Endodermal cell (in vitro differentiated cells): ENCODE results near the gene STX18. TPM values are rescaled to one million over a fixed set of nuclear protein-coding genes. Genes with fewer than 3 reads are reported as not detected.
"Not testable (repeated sequence)": the region's sequence is repeated elsewhere in the genome, so short reads cannot be mapped to it uniquely, and the experiment has no call there.

Source experiments
- DNase-seq: peaks from one replicate; pipeline ENCODE4 v3.0.0-alpha.2; 2017
- H3K27ac ChIP-seq: 2 replicates; pipeline ENCODE4 v1.5.1; 2013; ENCODE audit warnings: mild to moderate bottlenecking, low read depth, low read length, moderate library complexity
- H3K27me3 ChIP-seq: 2 replicates; pipeline ENCODE4 v1.6.1; 2013; ENCODE audit warnings: mild to moderate bottlenecking, low read length, moderate library complexity; ENCODE audit not compliant: insufficient read depth, control insufficient read depth, poor library complexity, severe bottlenecking
- H3K36me3 ChIP-seq: 2 replicates; pipeline ENCODE4 v1.7.0; 2013; ENCODE audit warnings: mild to moderate bottlenecking, low read length, moderate library complexity; ENCODE audit not compliant: control insufficient read depth, insufficient read depth
- H3K4me1 ChIP-seq: one replicate; pipeline ENCODE4 v1.7.0; 2013; ENCODE audit warnings: low read length; ENCODE audit not compliant: control insufficient read depth, insufficient read depth
- H3K4me3 ChIP-seq: 2 replicates; pipeline ENCODE4 v1.5.1; 2013; ENCODE audit warnings: mild to moderate bottlenecking, low read length, moderate library complexity
- H3K9ac ChIP-seq: 2 replicates; pipeline ENCODE4 v1.6.1; 2013; ENCODE audit warnings: mild to moderate bottlenecking, low read length, moderate library complexity; ENCODE audit not compliant: poor library complexity, severe bottlenecking; ENCODE audit errors: extremely low read depth
- H3K9me3 ChIP-seq: 2 replicates; pipeline ENCODE4 v1.6.1; 2013; ENCODE audit warnings: mild to moderate bottlenecking, low read length, moderate library complexity; ENCODE audit not compliant: control insufficient read depth
- H3K27ac Mint-ChIP-seq: 2 replicates; pipeline ENCODE4 v1.8.0; 2020; ENCODE audit warnings: mixed read lengths
- H3K27me3 Mint-ChIP-seq: 2 replicates; pipeline ENCODE4 v1.8.0; 2021; ENCODE audit warnings: mild to moderate bottlenecking, mixed read lengths; ENCODE audit not compliant: insufficient read depth
- H3K36me3 Mint-ChIP-seq: 2 replicates; pipeline ENCODE4 v1.8.0; 2020; ENCODE audit warnings: low read depth, mixed read lengths
- H3K4me1 Mint-ChIP-seq: 2 replicates; pipeline ENCODE4 v1.8.0; 2020; ENCODE audit warnings: mixed read lengths
- H3K4me3 Mint-ChIP-seq: 2 replicates; pipeline ENCODE4 v1.8.0; 2020; ENCODE audit warnings: mild to moderate bottlenecking, moderate library complexity, mixed read lengths
- H3K9me3 Mint-ChIP-seq: 2 replicates; pipeline ENCODE4 v1.8.0; 2020; ENCODE audit warnings: mild to moderate bottlenecking, mixed read lengths
- WGBS, 2 experiments: methylation state at CpG; one replicate each; pipeline versions ENCODE4 v1.1.5 to v1.1.7; 2013; ENCODE audit warnings: missing lambda C conversion rate in 2 of 2, mixed read lengths in 1 of 2; ENCODE audit not compliant: insufficient coverage in 1 of 2, insufficient read length in 1 of 2; 5-methylcytosine and 5-hydroxymethylcytosine counted together
- total RNA-seq, 2 donors: library from RNA; stranded (reverse); fragmentation: NEBNext Ultra II Directional in 1 of 2; extraction: Animal tissue kit (Norgen Biotek cat#: 25700) in 1 of 2; gene quantifications; 2 replicates in 1 of 2; 3 replicates in 1 of 2; pipeline ENCODE4 v1.2.1, GENCODE V29; 2021
- TF ChIP-seq, protein P1 (sequence below): fragments of 200-600 bp; sonication (generic); conservative IDR thresholded peaks from 2 replicates; pipeline ENCODE4 v1.5.0; 2021; ENCODE audit warnings: antibody characterized with exemption, mild to moderate bottlenecking

STX18 gene
- total RNA-seq, 2 donors from 2014 or later: 26.9 to 33.3 TPM

DNA sequence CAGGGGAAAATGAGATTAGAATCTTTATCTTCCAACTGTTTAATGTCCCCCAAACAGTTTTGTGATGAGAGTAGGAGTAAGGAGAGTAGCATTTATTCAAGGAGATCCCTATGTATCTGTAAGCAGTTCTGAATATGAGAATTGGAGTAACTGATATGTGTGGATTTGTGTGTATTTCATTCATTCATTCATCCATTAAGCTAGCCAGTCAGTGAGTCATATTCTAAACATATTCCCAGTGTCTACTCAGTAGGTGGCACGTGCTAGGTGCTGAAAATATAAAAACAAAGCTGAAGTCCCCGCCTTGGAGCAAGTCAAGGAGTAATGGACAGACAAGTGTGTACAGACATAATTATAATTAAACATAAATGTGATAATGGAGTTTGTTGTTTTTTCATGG lies 12.4 kb upstream of the STX18 start:
- peaks cover 50% of the 10 kb centered on the region for H3K36me3 Mint-ChIP-seq
- Histone ChIP-seq H3K36me3 (peaks cover 25% of the 10 kb centered on the region), H3K27ac (no peak overlapping the region), H3K4me1 (no peaks in the 10 kb centered on the region), H3K9me3 (no peaks in the 10 kb centered on the region), H3K27me3 (no peaks in the 10 kb centered on the region), H3K4me3 (no peak overlapping the region), H3K9ac (no peak overlapping the region)
- no peaks in the 10 kb centered on the region for H3K9me3 Mint-ChIP-seq
- TF ChIP-seq, protein P1, sequence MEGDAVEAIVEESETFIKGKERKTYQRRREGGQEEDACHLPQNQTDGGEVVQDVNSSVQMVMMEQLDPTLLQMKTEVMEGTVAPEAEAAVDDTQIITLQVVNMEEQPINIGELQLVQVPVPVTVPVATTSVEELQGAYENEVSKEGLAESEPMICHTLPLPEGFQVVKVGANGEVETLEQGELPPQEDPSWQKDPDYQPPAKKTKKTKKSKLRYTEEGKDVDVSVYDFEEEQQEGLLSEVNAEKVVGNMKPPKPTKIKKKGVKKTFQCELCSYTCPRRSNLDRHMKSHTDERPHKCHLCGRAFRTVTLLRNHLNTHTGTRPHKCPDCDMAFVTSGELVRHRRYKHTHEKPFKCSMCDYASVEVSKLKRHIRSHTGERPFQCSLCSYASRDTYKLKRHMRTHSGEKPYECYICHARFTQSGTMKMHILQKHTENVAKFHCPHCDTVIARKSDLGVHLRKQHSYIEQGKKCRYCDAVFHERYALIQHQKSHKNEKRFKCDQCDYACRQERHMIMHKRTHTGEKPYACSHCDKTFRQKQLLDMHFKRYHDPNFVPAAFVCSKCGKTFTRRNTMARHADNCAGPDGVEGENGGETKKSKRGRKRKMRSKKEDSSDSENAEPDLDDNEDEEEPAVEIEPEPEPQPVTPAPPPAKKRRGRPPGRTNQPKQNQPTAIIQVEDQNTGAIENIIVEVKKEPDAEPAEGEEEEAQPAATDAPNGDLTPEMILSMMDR: no peak
- H3K4me3 Mint-ChIP-seq: no peak overlapping the region
- no peaks in the 10 kb centered on the region for H3K27me3 Mint-ChIP-seq
- H3K4me1 Mint-ChIP-seq: no peaks in the 10 kb centered on the region
- H3K27ac Mint-ChIP-seq: no peak overlapping the region
- no peak for DNase-seq
- 94% methylated on average over 2 of the region's 2 CpGs; no CpG with 5 or more reads in 1 of the 2 experiments for WGBS, 2 experiments

- not testable (repeated sequence) for H3K9me3 Mint-ChIP-seq, H3K4me1 Mint-ChIP-seq, H3K27me3 ChIP-seq, H3K9me3 ChIP-seq, H3K4me1 ChIP-seq, H3K4me3 Mint-ChIP-seq, H3K27ac Mint-ChIP-seq, H3K27me3 Mint-ChIP-seq, DNase-seq, H3K9ac ChIP-seq, H3K27ac ChIP-seq, H3K4me3 ChIP-seq
- H3K36me3 Mint-ChIP-seq: peaks cover 58% of the 10 kb centered on the region
- H3K36me3 ChIP-seq: peaks cover 31% of the 10 kb centered on the region
- 100% methylated on average over 1 to 4 of the region's 5 CpGs for WGBS, 2 experiments
Observed at GRCh38 chr4:4552042-4552441, 10.2 kb upstream of the STX18 start.

- H3K9ac ChIP-seq, DNase-seq, H3K4me1 Mint-ChIP-seq, H3K27ac Mint-ChIP-seq, H3K27me3 ChIP-seq, H3K9me3 Mint-ChIP-seq, H3K4me3 ChIP-seq, H3K4me1 ChIP-seq, H3K4me3 Mint-ChIP-seq, H3K9me3 ChIP-seq, H3K27me3 Mint-ChIP-seq, H3K27ac ChIP-seq: not testable (repeated sequence)
- 82 to 100% methylated on average over 1 to 3 of the region's 4 CpGs for WGBS, 2 experiments
- peaks cover 31% of the 10 kb centered on the region for H3K36me3 ChIP-seq
- peaks cover 64% of the 10 kb centered on the region for H3K36me3 Mint-ChIP-seq
Observed at GRCh38 chr4:4550161-4550560, 8.3 kb upstream of the STX18 start.

- H3K36me3 ChIP-seq: peaks cover 31% of the 10 kb centered on the region
- H3K9ac ChIP-seq: no peak overlapping the region
- H3K9me3 ChIP-seq: no peaks in the 10 kb centered on the region
- no peaks in the 10 kb centered on the region for H3K27me3 Mint-ChIP-seq
- H3K9me3 Mint-ChIP-seq: no peaks in the 10 kb centered on the region
- no peak overlapping the region for H3K27ac Mint-ChIP-seq
- DNase-seq: no peak
- H3K4me1 ChIP-seq: no peaks in the 10 kb centered on the region
- H3K27me3 ChIP-seq: no peaks in the 10 kb centered on the region
- 86 to 100% methylated on average over 1 of the region's 1 CpG for WGBS, 2 experiments
- H3K36me3 Mint-ChIP-seq: peaks cover 60% of the 10 kb centered on the region
- H3K4me3 ChIP-seq: no peak overlapping the region
- H3K27ac ChIP-seq: no peak overlapping the region
- H3K4me3 Mint-ChIP-seq: no peak overlapping the region
- no peaks in the 10 kb centered on the region for H3K4me1 Mint-ChIP-seq
- TF ChIP-seq, protein P1: no peak
Observed at GRCh38 chr4:4549534-4549933, 7.7 kb upstream of the STX18 start.
